Neural cell (in vitro differentiated cells): Measurements from ENCODE around the gene APOL4.

Experiments used
- EP300 ChIP-seq: fragments of 450-650 bp; conservative IDR thresholded peaks from 2 replicates; pipeline ENCODE4 v1.6.1; 2014; ENCODE audit warnings: antibody characterized with exemption, mild to moderate bottlenecking, moderate library complexity; ENCODE audit not compliant: poor library complexity, severe bottlenecking
- EZH2 ChIP-seq: fragments of 200-600, 300-800 bp; shearing (Covaris generic), sonication (generic); IDR thresholded peaks from 2 replicates; pipeline ENCODE4 v1.6.1; 2014; ENCODE audit warnings: antibody characterized with exemption, low read length, borderline replicate concordance, mild to moderate bottlenecking; ENCODE audit not compliant: insufficient read depth, poor library complexity, severe bottlenecking
- MXI1 ChIP-seq: fragments of 450-650 bp; conservative IDR thresholded peaks from 2 replicates; pipeline ENCODE4 v1.6.1; 2014; ENCODE audit warnings: antibody characterized with exemption, mild to moderate bottlenecking; ENCODE audit not compliant: poor library complexity, severe bottlenecking
- POLR2AphosphoS5 ChIP-seq: IDR thresholded peaks from 2 replicates; pipeline ENCODE4 v1.6.1; 2012
- TAF1 ChIP-seq: IDR thresholded peaks from 2 replicates; pipeline ENCODE4 v1.6.1; 2012; ENCODE audit warnings: low read depth
- TF ChIP-seq, protein P1 (sequence below): fragments of 450-650 bp; IDR thresholded peaks from 2 replicates; pipeline ENCODE4 v1.5.1; 2014; ENCODE audit warnings: antibody characterized with exemption, mild to moderate bottlenecking, moderate library complexity; ENCODE audit not compliant: poor library complexity, severe bottlenecking

DNA sequence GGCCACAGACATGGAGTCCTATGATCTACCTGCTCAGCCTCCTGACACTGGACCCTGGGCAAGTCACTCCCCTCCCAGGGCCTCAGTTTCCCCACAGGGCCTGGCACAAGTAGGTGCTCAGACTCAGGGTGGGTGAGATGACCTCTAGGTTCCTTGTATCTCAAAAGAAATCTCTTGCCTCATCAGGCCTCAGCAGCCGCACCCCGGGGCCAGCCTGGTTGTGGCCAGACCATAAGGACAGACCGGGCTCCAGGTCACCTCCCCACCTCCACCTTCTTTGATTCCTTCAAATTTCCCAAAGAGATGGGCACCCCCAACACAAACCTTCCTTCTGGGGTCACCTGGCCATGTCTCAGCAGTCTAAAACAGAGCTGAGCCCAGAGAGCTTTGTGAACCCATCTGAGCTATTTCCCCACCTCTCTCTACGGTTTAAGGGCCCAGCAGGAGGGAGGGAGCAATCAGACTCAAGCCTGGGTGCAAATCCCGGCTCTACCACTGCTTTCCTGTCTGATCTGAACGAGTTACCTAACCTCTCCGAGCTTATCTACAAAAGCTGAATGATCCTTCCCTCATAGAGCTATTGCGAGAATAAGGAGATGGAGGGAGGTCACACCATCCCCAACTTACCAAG lies 2.5 kb upstream of the APOL4 start:
- TF ChIP-seq TAF1 = no peak
- no peak for TF ChIP-seq EP300
- TF ChIP-seq POLR2AphosphoS5 = no peak
- TF ChIP-seq MXI1 = no peak
- TF ChIP-seq EZH2 = no peak
- TF ChIP-seq, protein P1, sequence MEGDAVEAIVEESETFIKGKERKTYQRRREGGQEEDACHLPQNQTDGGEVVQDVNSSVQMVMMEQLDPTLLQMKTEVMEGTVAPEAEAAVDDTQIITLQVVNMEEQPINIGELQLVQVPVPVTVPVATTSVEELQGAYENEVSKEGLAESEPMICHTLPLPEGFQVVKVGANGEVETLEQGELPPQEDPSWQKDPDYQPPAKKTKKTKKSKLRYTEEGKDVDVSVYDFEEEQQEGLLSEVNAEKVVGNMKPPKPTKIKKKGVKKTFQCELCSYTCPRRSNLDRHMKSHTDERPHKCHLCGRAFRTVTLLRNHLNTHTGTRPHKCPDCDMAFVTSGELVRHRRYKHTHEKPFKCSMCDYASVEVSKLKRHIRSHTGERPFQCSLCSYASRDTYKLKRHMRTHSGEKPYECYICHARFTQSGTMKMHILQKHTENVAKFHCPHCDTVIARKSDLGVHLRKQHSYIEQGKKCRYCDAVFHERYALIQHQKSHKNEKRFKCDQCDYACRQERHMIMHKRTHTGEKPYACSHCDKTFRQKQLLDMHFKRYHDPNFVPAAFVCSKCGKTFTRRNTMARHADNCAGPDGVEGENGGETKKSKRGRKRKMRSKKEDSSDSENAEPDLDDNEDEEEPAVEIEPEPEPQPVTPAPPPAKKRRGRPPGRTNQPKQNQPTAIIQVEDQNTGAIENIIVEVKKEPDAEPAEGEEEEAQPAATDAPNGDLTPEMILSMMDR = no peak
